Mesodermal cell (in vitro differentiated cells): ENCODE data around the gene ILKAP.

Source experiments
- H3K27ac ChIP-seq: 2 replicates; pipeline ENCODE4 v1.7.0; 2013; ENCODE audit warnings: mild to moderate bottlenecking, low read depth, low read length, moderate library complexity; ENCODE audit not compliant: severe bottlenecking
- H3K36me3 ChIP-seq: 2 replicates; pipeline ENCODE4 v1.7.1; 2013; ENCODE audit warnings: mild to moderate bottlenecking, low read length, moderate library complexity; ENCODE audit not compliant: control insufficient read depth, insufficient read depth
- H3K4me1 ChIP-seq: one replicate; pipeline ENCODE4 v1.7.1; 2013; ENCODE audit warnings: mild to moderate bottlenecking, low read length; ENCODE audit not compliant: insufficient read depth, control insufficient read depth, poor library complexity, severe bottlenecking
- H3K4me3 ChIP-seq: 2 replicates; pipeline ENCODE4 v1.7.0; 2013; ENCODE audit warnings: low read length, control low read depth, mild to moderate bottlenecking; ENCODE audit not compliant: insufficient read depth, poor library complexity, severe bottlenecking; ENCODE audit errors: extremely low read depth
- H3K9me3 ChIP-seq: 2 replicates; pipeline ENCODE4 v1.7.1; 2013; ENCODE audit warnings: mild to moderate bottlenecking, low read length, moderate library complexity; ENCODE audit not compliant: control insufficient read depth
- WGBS, 2 experiments: methylation state at CpG; one replicate each; pipeline ENCODE4 v1.1.5; 2013; ENCODE audit warnings: missing lambda C conversion rate in 2 of 2; ENCODE audit not compliant: insufficient coverage in 2 of 2; 5-methylcytosine and 5-hydroxymethylcytosine counted together

Gene ILKAP

DNA sequence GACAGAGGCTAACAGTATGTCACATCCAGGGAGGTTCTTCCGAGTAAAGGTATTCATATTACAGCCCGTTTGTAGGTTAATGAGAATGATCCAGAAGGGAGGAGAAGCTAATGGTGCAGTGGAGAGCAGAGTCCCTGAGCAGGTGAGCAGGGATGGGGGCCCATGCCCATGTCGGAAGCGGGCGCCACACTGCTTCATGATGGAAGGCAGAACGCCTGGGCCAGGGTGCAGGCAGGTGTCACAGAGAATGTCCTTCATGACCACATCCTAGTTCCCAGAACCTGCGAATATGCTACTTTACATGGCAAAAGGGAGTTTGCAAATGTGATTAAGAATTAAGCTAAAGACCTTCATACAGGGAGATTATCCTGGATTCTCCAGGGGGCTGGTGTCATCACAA lies 32.4 kb upstream of the ILKAP start:
- H3K4me1 ChIP-seq = no peaks in the 10 kb centered on the region
- H3K36me3 ChIP-seq = no peaks in the 10 kb centered on the region
- no peak overlapping the region for H3K4me3 ChIP-seq
- H3K9me3 ChIP-seq = peaks cover 3% of the 10 kb centered on the region
- H3K27ac ChIP-seq = no peak overlapping the region
- WGBS, 2 experiments = 93 to 96% methylated on average over 3 to 4 of the region's 7 CpGs

DNA sequence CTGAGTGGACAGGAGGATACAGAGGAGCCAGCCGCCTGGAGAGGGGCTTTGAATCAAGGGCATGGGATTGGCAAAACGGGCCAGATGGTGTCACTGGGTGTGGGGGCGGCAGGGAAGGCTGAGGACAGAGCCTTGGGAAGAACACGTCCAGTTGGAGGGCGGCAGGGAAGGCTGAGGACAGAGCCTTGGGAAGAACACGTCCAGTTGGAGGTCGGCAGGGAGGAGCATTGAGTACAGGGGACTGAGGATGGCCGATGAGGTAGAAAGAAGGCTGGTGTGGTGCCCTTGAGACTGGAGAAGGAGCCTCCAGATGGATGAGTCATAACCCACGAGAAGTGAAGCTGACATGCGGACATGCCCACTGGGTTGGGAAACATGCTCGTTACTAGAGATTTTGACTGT lies 31.8 kb upstream of the ILKAP start:
- Histone ChIP-seq H3K9me3 (peaks cover 3% of the 10 kb centered on the region), H3K36me3 (no peaks in the 10 kb centered on the region), H3K27ac (no peak overlapping the region), H3K4me3 (no peak overlapping the region), H3K4me1 (no peaks in the 10 kb centered on the region)
- WGBS, 2 experiments = 71% methylated on average over 10 to 11 of the region's 11 CpGs

DNA sequence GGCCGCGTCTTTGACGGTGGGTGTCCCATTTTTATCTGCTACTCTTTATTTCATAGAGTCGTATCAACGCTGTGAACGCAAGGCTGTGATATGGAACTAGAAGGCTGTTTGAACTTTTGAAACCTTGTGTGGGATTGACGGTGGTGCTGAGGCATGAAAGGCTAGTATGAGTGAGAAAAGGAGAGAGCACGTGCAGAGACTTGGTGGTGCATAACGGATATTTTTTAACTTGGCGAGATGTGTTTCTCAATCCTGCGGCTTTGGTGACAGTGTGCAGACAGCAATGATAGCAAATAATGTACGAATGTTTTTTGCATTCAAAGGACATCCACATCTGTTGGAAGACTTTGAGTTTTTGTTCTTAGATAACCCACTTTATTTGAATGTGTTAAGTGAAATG lies 30.1 kb upstream of the ILKAP start:
- Histone ChIP-seq H3K9me3 (peaks cover 3% of the 10 kb centered on the region), H3K36me3 (no peaks in the 10 kb centered on the region), H3K27ac (no peak overlapping the region), H3K4me1 (no peaks in the 10 kb centered on the region), H3K4me3 (no peak overlapping the region)
- WGBS, 2 experiments = 83 to 86% methylated on average over 9 to 11 of the region's 12 CpGs

DNA sequence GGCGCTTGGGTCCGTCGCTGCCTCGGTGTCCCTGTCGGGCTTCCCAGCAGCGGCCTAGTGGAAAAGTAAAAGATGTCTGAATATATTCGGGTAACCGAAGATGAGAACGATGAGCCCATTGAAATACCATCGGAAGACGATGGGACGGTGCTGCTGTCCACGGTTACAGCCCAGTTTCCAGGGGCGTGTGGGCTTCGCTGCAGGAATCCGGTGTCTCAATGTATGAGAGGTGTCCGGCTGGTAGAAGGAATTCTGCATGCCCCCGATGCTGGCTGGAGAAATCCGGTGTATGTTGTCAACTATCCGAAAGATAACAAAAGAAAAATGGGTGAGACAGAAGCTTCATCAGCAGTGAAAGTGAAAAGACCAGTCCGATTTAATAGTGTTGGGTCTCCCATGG lies 28.3 kb upstream of the ILKAP start:
- no peaks in the 10 kb centered on the region for H3K4me1 ChIP-seq
- no peaks in the 10 kb centered on the region for H3K36me3 ChIP-seq
- H3K9me3 ChIP-seq = peaks cover 3% of the 10 kb centered on the region
- H3K27ac ChIP-seq = no peak overlapping the region
- no peak overlapping the region for H3K4me3 ChIP-seq
- WGBS, 2 experiments = 86 to 93% methylated on average over 20 to 21 of the region's 21 CpGs

DNA sequence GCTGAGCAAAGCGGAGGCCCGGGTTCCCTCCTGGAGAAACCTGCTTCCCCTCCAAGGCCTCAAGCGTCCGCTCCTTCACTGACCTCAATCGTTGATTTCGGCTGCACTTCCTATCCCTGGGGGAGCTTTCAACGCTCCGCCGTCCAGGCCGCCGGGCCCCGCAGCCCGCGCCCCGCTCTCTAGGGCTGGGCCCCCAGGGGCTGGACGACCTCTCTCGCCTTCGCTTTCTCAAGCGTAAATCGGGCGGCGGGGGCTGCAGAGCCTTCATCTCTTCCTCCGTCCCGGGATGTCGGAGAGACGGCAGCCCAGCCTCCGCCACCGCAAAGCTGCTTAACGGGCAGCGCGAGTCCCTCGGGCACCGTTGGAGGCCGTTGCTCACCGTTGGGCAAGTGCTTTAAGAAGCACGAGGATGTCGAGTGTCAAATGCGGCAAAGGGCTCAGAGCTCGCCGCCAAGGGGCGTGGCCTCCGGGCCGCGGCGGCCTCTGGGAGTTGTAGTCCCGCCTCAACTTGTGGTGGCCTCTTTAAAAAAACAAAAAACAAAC lies 27.8 kb upstream of the ILKAP start:
- H3K27ac ChIP-seq = no peak overlapping the region
- 39 to 49% methylated on average over 32 to 45 of the region's 46 CpGs for WGBS, 2 experiments
- H3K4me3 ChIP-seq = peak overlapping the region; percentile 43
- no peaks in the 10 kb centered on the region for H3K4me1 ChIP-seq
- H3K9me3 ChIP-seq = peaks cover 3% of the 10 kb centered on the region
- no peaks in the 10 kb centered on the region for H3K36me3 ChIP-seq

DNA sequence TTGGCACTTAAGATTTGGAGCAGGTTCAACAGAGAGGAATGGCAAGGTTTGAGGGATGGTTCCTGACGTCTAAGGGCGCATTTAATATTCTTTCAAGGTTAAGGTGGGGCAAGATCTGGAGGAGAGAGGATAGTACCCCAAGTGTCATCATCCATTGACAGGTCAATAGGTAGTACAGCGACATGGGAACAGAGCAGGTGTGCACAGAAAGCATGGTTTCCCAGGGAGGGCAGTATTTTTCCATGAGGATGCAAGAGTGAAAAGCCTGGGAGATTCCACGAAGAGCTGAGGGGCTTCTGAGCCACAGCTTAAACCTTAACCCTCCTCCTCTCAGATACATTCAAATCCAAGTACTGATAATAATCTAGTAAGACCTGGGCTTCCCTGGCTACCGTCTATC lies 27.2 kb upstream of the ILKAP start:
- no peak overlapping the region for H3K27ac ChIP-seq
- no peaks in the 10 kb centered on the region for H3K36me3 ChIP-seq
- H3K9me3 ChIP-seq = peaks cover 2% of the 10 kb centered on the region
- 73 to 91% methylated on average over 3 of the region's 5 CpGs for WGBS, 2 experiments
- no peaks in the 10 kb centered on the region for H3K4me1 ChIP-seq
- H3K4me3 ChIP-seq = peak overlapping the region; percentile 43

DNA sequence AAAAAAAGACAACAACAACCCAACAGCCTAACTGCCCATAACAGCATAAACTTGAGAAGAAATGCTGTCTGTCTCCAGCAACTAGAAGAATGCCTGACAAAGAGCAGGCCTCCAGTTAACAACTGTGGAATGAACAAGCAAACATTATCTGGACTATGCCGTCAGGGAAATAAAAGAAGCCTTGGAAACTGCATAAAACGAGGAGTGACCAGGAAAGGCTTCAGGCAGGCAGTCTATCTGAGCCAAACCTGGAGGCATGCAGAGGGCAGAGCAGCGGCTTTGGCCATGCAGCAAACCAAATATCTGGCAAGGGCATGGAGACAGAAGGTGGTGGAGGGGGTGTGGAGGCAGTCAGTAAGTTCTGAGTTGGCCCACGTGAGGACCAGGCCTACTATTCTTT lies 25.2 kb upstream of the ILKAP start:
- no peak overlapping the region for H3K4me3 ChIP-seq
- H3K36me3 ChIP-seq = no peaks in the 10 kb centered on the region
- no peak overlapping the region for H3K27ac ChIP-seq
- WGBS, 2 experiments = 73 to 86% methylated on average over 4 of the region's 4 CpGs
- no peaks in the 10 kb centered on the region for H3K4me1 ChIP-seq
- no peaks in the 10 kb centered on the region for H3K9me3 ChIP-seq

DNA sequence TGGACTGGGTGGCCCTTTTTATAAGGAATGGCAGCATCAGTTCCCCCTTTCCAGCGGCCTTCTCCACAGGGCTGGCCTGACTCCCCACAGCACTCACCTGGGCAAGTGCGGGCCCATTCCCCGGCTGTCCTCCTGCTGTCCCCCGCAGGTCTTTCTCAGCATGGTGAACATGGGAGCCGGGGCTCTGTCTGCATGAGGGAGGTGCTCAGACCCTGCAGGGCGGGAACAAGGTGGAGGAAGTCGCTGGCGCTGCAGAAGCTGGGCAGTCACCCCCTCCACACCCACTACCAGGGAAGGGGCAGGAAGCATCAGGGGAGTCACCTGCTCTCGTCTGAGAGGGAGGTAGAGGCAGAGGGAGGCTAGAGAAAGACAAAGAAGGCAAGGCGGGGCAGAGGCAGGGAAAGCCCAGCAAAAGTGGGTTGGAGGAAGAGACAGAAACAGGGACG lies 24.1 kb upstream of the ILKAP start:
- 79 to 84% methylated on average over 3 to 6 of the region's 11 CpGs for WGBS, 2 experiments
- Histone ChIP-seq H3K4me1 (no peaks in the 10 kb centered on the region), H3K27ac (no peak overlapping the region), H3K36me3 (no peaks in the 10 kb centered on the region), H3K4me3 (no peak overlapping the region), H3K9me3 (no peaks in the 10 kb centered on the region)

DNA sequence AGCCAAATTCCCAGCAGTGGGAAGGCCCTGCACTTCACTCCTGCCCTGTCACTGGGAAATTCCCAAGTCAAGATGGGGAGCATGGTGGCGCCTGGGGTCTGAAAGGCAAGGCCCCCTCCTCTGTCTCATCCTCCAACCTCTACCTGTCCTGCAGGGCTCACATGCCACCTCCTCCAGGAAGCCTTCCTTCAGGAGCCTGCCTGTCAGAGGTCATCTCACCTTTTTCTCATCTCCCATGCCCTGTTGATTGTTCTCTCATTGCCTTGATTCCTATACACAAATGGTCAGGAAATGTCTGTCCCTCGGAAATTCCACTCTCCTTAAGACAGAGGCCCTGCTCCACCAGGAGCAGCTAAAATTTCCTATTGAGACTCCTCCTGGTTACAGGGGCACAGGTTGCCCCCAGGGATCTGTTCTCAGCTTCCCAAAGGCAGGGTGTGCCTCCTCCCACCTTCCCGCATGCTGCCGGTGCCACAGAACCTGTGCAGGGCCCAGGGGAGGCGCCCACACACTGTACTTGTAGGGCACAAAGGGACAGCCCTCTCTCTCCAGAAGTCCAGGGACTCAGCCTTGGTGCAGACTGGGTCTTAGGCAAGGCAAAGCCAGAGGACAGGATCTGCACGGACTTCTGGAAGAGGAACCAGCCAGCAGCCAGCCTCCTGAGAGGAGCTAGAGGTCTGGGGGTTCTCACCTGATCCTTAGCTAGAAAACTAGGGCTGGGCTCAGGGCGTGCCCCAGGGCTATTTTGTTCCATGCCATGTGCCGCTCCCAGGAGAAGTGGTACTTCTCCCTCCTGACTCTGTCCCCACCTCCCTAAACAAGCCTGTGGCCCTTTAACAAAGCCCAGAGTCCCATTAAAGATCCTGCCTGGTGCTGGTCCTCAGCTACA lies 23.4 kb upstream of the ILKAP start:
- no peaks in the 10 kb centered on the region for H3K9me3 ChIP-seq
- no peak overlapping the region for H3K27ac ChIP-seq
- 91 to 97% methylated on average over 8 of the region's 8 CpGs for WGBS, 2 experiments
- H3K4me3 ChIP-seq = no peak overlapping the region
- no peaks in the 10 kb centered on the region for H3K36me3 ChIP-seq
- no peaks in the 10 kb centered on the region for H3K4me1 ChIP-seq

DNA sequence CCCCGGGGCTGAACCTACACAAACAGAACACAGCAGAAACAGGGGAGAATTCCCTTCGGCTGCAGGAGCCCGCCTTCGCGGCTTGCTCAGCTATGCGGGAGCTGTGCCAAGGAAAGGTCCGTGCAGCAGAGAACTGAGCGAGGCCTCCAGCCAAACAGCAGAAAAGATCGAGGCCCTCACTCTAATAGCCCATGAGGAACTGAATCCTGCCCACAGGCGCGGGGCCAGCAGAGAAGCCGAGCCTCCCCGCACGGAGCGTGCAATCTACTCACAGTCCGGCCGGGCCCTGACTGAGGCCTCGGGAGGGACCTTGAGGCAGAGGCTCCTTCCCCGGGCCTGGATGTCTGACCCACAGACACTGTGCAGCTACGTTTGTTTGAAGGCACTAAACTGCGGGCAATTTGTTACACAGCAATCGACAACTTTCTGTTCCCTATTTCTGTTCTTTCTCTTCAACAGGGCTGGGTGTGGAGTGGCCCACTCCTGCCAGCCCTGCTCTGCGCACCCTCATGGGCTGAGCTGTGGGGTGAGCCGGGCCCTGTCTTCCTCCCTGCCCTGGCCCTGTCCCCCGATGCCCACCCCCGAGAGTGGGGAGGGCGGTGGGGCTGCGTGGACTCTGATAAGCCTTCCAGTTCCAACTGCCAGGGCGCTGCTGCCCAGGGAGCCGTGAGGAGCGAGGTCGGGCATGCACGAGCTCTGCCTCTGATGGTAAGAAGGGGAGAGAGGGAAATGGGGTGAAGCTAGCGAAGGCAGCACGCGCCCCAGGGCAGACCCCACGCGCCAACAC lies 22.6 kb upstream of the ILKAP start:
- Histone ChIP-seq H3K4me3 (no peak overlapping the region), H3K36me3 (no peaks in the 10 kb centered on the region), H3K9me3 (no peaks in the 10 kb centered on the region), H3K4me1 (no peaks in the 10 kb centered on the region), H3K27ac (no peak overlapping the region)
- 94 to 95% methylated on average over 31 to 37 of the region's 38 CpGs for WGBS, 2 experiments
